HepG2 (cell line): ENCODE measurements around the gene WDR6. TPM values are rescaled to one million over a fixed set of nuclear protein-coding genes. Genes with fewer than 3 reads are reported as not detected.
A peak's percentile ranks its signal among the peaks of the same experiment; 100 is the strongest.

ENCODE experiments used
- ATAC-seq: fragments of 200-7000 bp; cut with Tn5 transposase; 3 replicates; pipeline ENCODE4 v1.9.1; 2020; ENCODE audit warnings: mild to moderate bottlenecking, moderate library complexity
- BruUV-seq: library from RNA; stranded (reverse); fragments of 400-500 nt; replicated peaks from 2 replicates; lab custom pipeline; 2021; lab: Mats Ljungman, UMichigan
- CTCF ChIA-PET: fragments of 300-600 bp; formaldehyde crosslinking; extraction: SDS; loops from one replicate; lab custom pipeline; 2021; ENCODE audit warnings: low total read pairs, inconsistent platforms, low intra/inter-chr PET ratio; lab: Yijun Ruan, JAX
- POLR2A ChIA-PET: fragments of 350-600 bp; sonication (Branson Sonifier 250); formaldehyde crosslinking; loops from one replicate; lab custom pipeline; 2020; ENCODE audit warnings: antibody characterized with exemption, inconsistent platforms; lab: Yijun Ruan, JAX
- DNase-seq: peaks from one replicate; pipeline ENCODE4 v3.0.0-alpha.2; 2015; ENCODE audit warnings: low spot score
- FAIRE-seq: peaks from 3 replicates; lab custom pipeline; 2011; peaks lifted over from hg19 to GRCh38; lab: Jason Lieb, UNC
- H2AFZ ChIP-seq: one replicate; pipeline ENCODE4 v1.6.1; 2011; ENCODE audit warnings: low read length, inconsistent platforms
- H3K27ac ChIP-seq: fragments of 300-600 bp; 3 replicates; pipeline ENCODE4 v1.8.0; 2011; ENCODE audit warnings: mixed run types, mild to moderate bottlenecking, mixed read lengths, low read length, inconsistent platforms; ENCODE audit not compliant: insufficient read depth; ENCODE audit errors: extremely low read length
- H3K27me3 ChIP-seq, 2 experiments: fragments of 200-600 bp in 1 of 2; 2 replicates in 1 of 2; 3 replicates in 1 of 2; pipeline versions ENCODE4 v1.6.0 to v1.8.0; 2011; ENCODE audit warnings: low read length in 2 of 2, mild to moderate bottlenecking in 2 of 2, moderate library complexity in 2 of 2, inconsistent platforms in 1 of 2; ENCODE audit not compliant: insufficient read depth in 2 of 2, control insufficient read depth in 1 of 2
- H3K36me3 ChIP-seq, 2 experiments: fragments of 200-600 bp in 1 of 2; replicated peaks in 1 of 2; 2 replicates in 1 of 2; 3 replicates in 1 of 2; pipeline versions ENCODE4 v1.5.1 to v1.8.0; 2011; ENCODE audit warnings: low read length in 2 of 2, inconsistent platforms in 1 of 2; ENCODE audit not compliant: insufficient read depth in 2 of 2, control insufficient read depth in 1 of 2
- H3K4me1 ChIP-seq: 2 replicates; pipeline ENCODE4 v1.5.1; 2012; ENCODE audit warnings: low read length, inconsistent platforms; ENCODE audit not compliant: insufficient read depth
- H3K4me2 ChIP-seq: 2 replicates; pipeline ENCODE4 v1.6.0; 2011; ENCODE audit warnings: low read depth, low read length, inconsistent platforms
- H3K4me3 ChIP-seq, 3 experiments: fragments of 200-600 bp in 1 of 3; sonication (generic), shearing (Covaris generic) in 1 of 3; replicated peaks in 1 of 3; 2 replicates each; pipeline ENCODE4 v1.5.1; 2011 to 2016; ENCODE audit warnings: low read length in 3 of 3, inconsistent platforms in 2 of 3, low read depth in 2 of 3, mild to moderate bottlenecking in 2 of 3, control low read depth in 1 of 3, mixed read lengths in 1 of 3; ENCODE audit not compliant: insufficient read depth in 1 of 3
- H3K79me2 ChIP-seq: one replicate; pipeline ENCODE4 v1.6.1; 2011; ENCODE audit warnings: low read length, inconsistent platforms; ENCODE audit not compliant: insufficient read depth
- H3K9ac ChIP-seq: 2 replicates; pipeline ENCODE4 v1.6.0; 2011; ENCODE audit warnings: mild to moderate bottlenecking, low read depth, low read length, inconsistent platforms; ENCODE audit not compliant: insufficient read depth
- H3K9me3 ChIP-seq: 2 replicates; pipeline ENCODE4 v1.5.1; 2012; ENCODE audit warnings: mild to moderate bottlenecking, low read length
- H4K20me1 ChIP-seq: 2 replicates; pipeline ENCODE4 v1.6.0; 2011; ENCODE audit warnings: inconsistent platforms, mild to moderate bottlenecking, low read length, moderate library complexity; ENCODE audit not compliant: insufficient read depth
- DR1 ChIP-seq: sonication (generic); formaldehyde crosslinking; IDR thresholded peaks from 2 replicates; pipeline ENCODE4 v1.8.0; 2021; ENCODE audit warnings: mild to moderate bottlenecking, missing genetic modification reagents, inconsistent platforms
- EZH2 ChIP-seq: conservative IDR thresholded peaks from 2 replicates; pipeline ENCODE4 v1.6.1; 2012; ENCODE audit warnings: mild to moderate bottlenecking, low read depth, low read length, moderate library complexity
- HBP1 ChIP-seq: IDR thresholded peaks from 2 replicates; pipeline ENCODE4 v1.6.1; 2016; ENCODE audit warnings: low read depth, control low read depth
- JARID2 ChIP-seq: sonication (generic); formaldehyde crosslinking; IDR thresholded peaks from 2 replicates; pipeline ENCODE4 v1.8.1; 2023; ENCODE audit warnings: missing genetic modification reagents, inconsistent platforms; ENCODE audit not compliant: insufficient replicate concordance
- KDM3A ChIP-seq: IDR thresholded peaks from 2 replicates; pipeline ENCODE4 v1.6.1; 2018; ENCODE audit warnings: low read depth, missing compliant biosample characterization
- MAZ ChIP-seq, 2 experiments: sonication (generic) in 1 of 2; formaldehyde crosslinking in 1 of 2; IDR thresholded peaks; 2 replicates each; pipeline versions ENCODE4 v1.5.0 to v1.6.1; 2012 to 2020; ENCODE audit warnings: low read depth in 2 of 2, mild to moderate bottlenecking in 2 of 2, borderline replicate concordance in 1 of 2, improper control_type of control experiment in 1 of 2, low read length in 1 of 2, missing genetic modification reagents in 1 of 2, moderate library complexity in 1 of 2
- NR2F1 ChIP-seq, 2 experiments: fragments of 450-650 bp in 1 of 2; formaldehyde crosslinking in 1 of 2; IDR thresholded peaks; 2 replicates each; pipeline versions ENCODE4 v1.5.0 to v1.6.1; 2016 to 2020; ENCODE audit warnings: mild to moderate bottlenecking in 1 of 2, missing compliant biosample characterization in 1 of 2, missing genetic modification reagents in 1 of 2, moderate library complexity in 1 of 2
- PRDM10 ChIP-seq: sonication (generic); formaldehyde crosslinking; IDR thresholded peaks from 2 replicates; pipeline ENCODE4 v1.4.0; 2020; ENCODE audit warnings: low read depth, missing genetic modification reagents
- TIGD3 ChIP-seq: sonication (generic); formaldehyde crosslinking; IDR thresholded peaks from 2 replicates; pipeline ENCODE4 v1.5.1; 2020; ENCODE audit warnings: mild to moderate bottlenecking, missing genetic modification reagents, borderline replicate concordance
- XRCC5 ChIP-seq: fragments of 200-400 bp; formaldehyde crosslinking; optimal IDR thresholded peaks from 2 replicates; pipeline ENCODE3; 2017; ENCODE audit warnings: mild to moderate bottlenecking, low read length
- ZNF101 ChIP-seq: sonication (generic); formaldehyde crosslinking; IDR thresholded peaks from 2 replicates; pipeline ENCODE4 v1.4.0; 2020; ENCODE audit warnings: mild to moderate bottlenecking, low read depth, missing genetic modification reagents, borderline replicate concordance
- WGBS: methylation state at CpG from one replicate; pipeline ENCODE4 v1.1.6; 2017; ENCODE audit warnings: low lambda C conversion rate; 5-methylcytosine and 5-hydroxymethylcytosine counted together
- in situ Hi-C: cut with HindIII; loops from 2 replicates; pipeline ENCODE4 v1.10.0; 2017; ENCODE audit warnings: low pct_unique_long_range_greater_than_20kb; ENCODE audit not compliant: extremely low pct_ligation_motif_present
- intact Hi-C: fragments of 100-400 bp; cut with micrococcal nuclease; formaldehyde crosslinking; loops from one replicate; pipeline ENCODE4 v1.10.0; 2022; ENCODE audit not compliant: unreplicated experiment
- polyA plus RNA-seq, 8 experiments: library from polyadenylated mRNA; depleted of rRNA in 3 of 8; stranded (reverse) in 7 of 8; unstranded in 1 of 8; fragments of >200 nt; fragmentation: Illumina TruSeq in 4 of 8; extraction: Trizol in 4 of 8; gene quantifications; 2 replicates each; pipeline versions ENCODE4 v1.2.1 to v1.2.3, GENCODE V29; 2011 to 2016; ENCODE audit warnings: low read depth in 4 of 8, missing spikeins in 1 of 8, mixed read lengths in 1 of 8; ENCODE audit not compliant: insufficient read depth in 1 of 8
- total RNA-seq, 5 experiments: library from RNA; depleted of rRNA; stranded (reverse); fragments of >200 nt; fragmentation: Illumina TruSeq; extraction: Trizol; gene quantifications; 2 replicates each; pipeline ENCODE4 v1.2.3, GENCODE V29; 2016; ENCODE audit warnings: low read depth in 1 of 5
- TF ChIP-seq, protein P1 (sequence below): IDR thresholded peaks from 2 replicates; pipeline ENCODE4 v1.6.1; 2018; ENCODE audit warnings: missing genetic modification reagents, mild to moderate bottlenecking, missing compliant biosample characterization
- TF ChIP-seq, protein P2 (sequence below): sonication (generic); formaldehyde crosslinking; IDR thresholded peaks from 2 replicates; pipeline ENCODE4 v1.8.0; 2023; ENCODE audit warnings: mild to moderate bottlenecking, missing genetic modification reagents

The WDR6 gene
- total and polyA plus RNA-seq, 2 of the 13 experiments (the other 11 are each of a cell fraction or from before 2014, with no cell fraction given): 73.4 to 139 TPM

- Histone ChIP-seq H3K4me1 (peaks cover 27% of the 10 kb centered on the region), H3K9ac (no peak overlapping the region), H3K27me3 (no peaks in the 10 kb centered on the region), H3K4me3 (no peak overlapping the region), H3K27ac (no peak overlapping the region), H4K20me1 (0 out of 2 replicates have a peak, but pooled peaks cover 5% of the 10 kb centered on the region), H3K79me2 (peaks cover 4% of the 10 kb centered on the region), H3K36me3 (peaks cover 28 to 68% of the 10 kb centered on the region in 2 experiments), H3K9me3 (no peaks in the 10 kb centered on the region), H3K4me2 (no peak overlapping the region), H2AFZ (no peak overlapping the region)
- in situ Hi-C loops (no loop called here), intact Hi-C loops (no loop called here)
- POLR2A ChIA-PET: interaction anchor here (1.5 kb wide), 1 partner anchor 24 kb away, joined by 4 read pairs; the partner anchor contains the start of gene IMPDH2
- CTCF ChIA-PET: no interaction called here
- no peak for ATAC-seq
- BruUV-seq: TSS peak; percentile 51
- FAIRE-seq: no peak
- 100% methylated on average over 1 of the region's 1 CpG for WGBS
- no peak for TF ChIP-seq TIGD3 (CRISPR knock-in tag)
- TF ChIP-seq PRDM10 (CRISPR knock-in tag): no peak
- TF ChIP-seq, protein P1, sequence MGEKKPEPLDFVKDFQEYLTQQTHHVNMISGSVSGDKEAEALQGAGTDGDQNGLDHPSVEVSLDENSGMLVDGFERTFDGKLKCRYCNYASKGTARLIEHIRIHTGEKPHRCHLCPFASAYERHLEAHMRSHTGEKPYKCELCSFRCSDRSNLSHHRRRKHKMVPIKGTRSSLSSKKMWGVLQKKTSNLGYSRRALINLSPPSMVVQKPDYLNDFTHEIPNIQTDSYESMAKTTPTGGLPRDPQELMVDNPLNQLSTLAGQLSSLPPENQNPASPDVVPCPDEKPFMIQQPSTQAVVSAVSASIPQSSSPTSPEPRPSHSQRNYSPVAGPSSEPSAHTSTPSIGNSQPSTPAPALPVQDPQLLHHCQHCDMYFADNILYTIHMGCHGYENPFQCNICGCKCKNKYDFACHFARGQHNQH (CRISPR knock-in tag): no peak
- TF ChIP-seq ZNF101: no peak
- no peak for TF ChIP-seq EZH2
- no peak for TF ChIP-seq XRCC5
- TF ChIP-seq JARID2 (CRISPR knock-in tag): no peak
- TF ChIP-seq HBP1: no peak
- TF ChIP-seq KDM3A (CRISPR knock-in tag): no peak
- TF ChIP-seq NR2F1 (CRISPR knock-in tag; IDR thresholded peaks at IDR 0.05): no peak
- no peak for TF ChIP-seq DR1 (CRISPR knock-in tag)
- no peak for TF ChIP-seq MAZ (IDR thresholded peaks at IDR 0.05; ENCODE audit: borderline replicate concordance, low read depth, low read length)
- no peak for TF ChIP-seq MAZ (CRISPR knock-in tag; IDR thresholded peaks at IDR 0.05; ENCODE audit: low read depth)
- TF ChIP-seq, protein P2, sequence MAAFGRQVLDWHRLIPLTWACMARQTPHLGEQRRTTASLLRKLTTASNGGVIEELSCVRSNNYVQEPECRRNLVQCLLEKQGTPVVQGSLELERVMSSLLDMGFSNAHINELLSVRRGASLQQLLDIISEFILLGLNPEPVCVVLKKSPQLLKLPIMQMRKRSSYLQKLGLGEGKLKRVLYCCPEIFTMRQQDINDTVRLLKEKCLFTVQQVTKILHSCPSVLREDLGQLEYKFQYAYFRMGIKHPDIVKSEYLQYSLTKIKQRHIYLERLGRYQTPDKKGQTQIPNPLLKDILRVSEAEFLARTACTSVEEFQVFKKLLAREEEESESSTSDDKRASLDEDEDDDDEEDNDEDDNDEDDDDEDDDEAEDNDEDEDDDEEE (CRISPR knock-in tag): no peak
- DNase-seq: no peak
These were observed 46.4 kb downstream of the WDR6 start for GRCh38 chr3:49053543-49053942.
